Activated CD4-positive, alpha-beta T cell treated with anti-CD3 and anti-CD28 coated beads, Interleukin-2, amount 10 ng/mL, durations not matched to agents 7 days and 5 days (primary cell): ENCODE data around the gene SAMD10. TPM values are rescaled to one million over a fixed set of nuclear protein-coding genes. Genes with fewer than 3 reads are reported as not detected.

Experiments
- CTCF ChIA-PET: fragments of 350-600 bp; sonication (Branson Sonifier 250); formaldehyde crosslinking; loops from one replicate; lab custom pipeline; 2021; ENCODE audit warnings: antibody characterized with exemption; lab: Charles Lee
- POLR2A ChIA-PET: fragments of 350-600 bp; sonication (Branson Sonifier 250); formaldehyde crosslinking; loops from one replicate; lab custom pipeline; 2021; ENCODE audit warnings: antibody characterized with exemption; lab: Charles Lee
- DNase-seq: peaks from one replicate; pipeline ENCODE4 v3.0.0-alpha.2; 2020
- H3K27ac Mint-ChIP-seq: one replicate; pipeline ENCODE4 v1.8.0; 2021; ENCODE audit warnings: mild to moderate bottlenecking, moderate library complexity, mixed read lengths
- H3K27me3 Mint-ChIP-seq: one replicate; pipeline ENCODE4 v1.8.0; 2021; ENCODE audit warnings: mixed read lengths
- H3K36me3 Mint-ChIP-seq: one replicate; pipeline ENCODE4 v1.8.0; 2021; ENCODE audit warnings: low read depth, mixed read lengths
- H3K4me1 Mint-ChIP-seq: one replicate; pipeline ENCODE4 v1.8.0; 2021; ENCODE audit warnings: mixed read lengths
- H3K4me3 Mint-ChIP-seq: one replicate; pipeline ENCODE4 v1.8.0; 2021; ENCODE audit warnings: mild to moderate bottlenecking, moderate library complexity, mixed read lengths
- H3K9me3 Mint-ChIP-seq: one replicate; pipeline ENCODE4 v1.8.0; 2021; ENCODE audit warnings: mixed read lengths
- total RNA-seq, 2 experiments: library from RNA; stranded (reverse); gene quantifications; one replicate each; pipeline ENCODE4 v1.2.3, GENCODE V29; 2021

SAMD10 gene
- total RNA-seq: 10 to 100 TPM; 16.3 to 17.2 TPM

GRCh38 chr20:63979557-63980316 is at the start of gene SAMD10:
Gene SAMD10, minus strand, starts transcription at chr20:63979642. Its CDS starts 175 bp downstream, at chr20:63979467.
- Mint-ChIP-seq H3K27ac (peak within 1 kb of the TSS; percentile 98), H3K9me3 (no peaks in the 10 kb centered on the region), H3K27me3 (no peaks in the 10 kb centered on the region), H3K4me1 (peaks cover 64% of the 10 kb centered on the region), H3K4me3 (peak within 1 kb of the TSS; percentile 94), H3K36me3 (peaks cover 27% of the 10 kb centered on the region)
- ChIA-PET POLR2A (interaction anchor here (2.5 kb wide), 1 partner anchor 59 kb away, joined by 17 read pairs; no protein-coding TSS in a partner anchor), CTCF (interaction anchor here (0.6 to 3.0 kb wide), 34 partner anchors 8 to 503 kb away, joined by 3 to 64 read pairs (median 5); partner anchors contain the start of genes C20orf204, PTK6, RGS19 and TCEA2)
- DNase-seq: peak; percentile 56

GRCh38 chr20:64027981-64028685 is 48.7 kb upstream of the SAMD10 start:
- no peak overlapping the region for H3K4me3 Mint-ChIP-seq
- H3K36me3 Mint-ChIP-seq: peaks cover 44% of the 10 kb centered on the region
- CTCF ChIA-PET: interaction anchor here (0.8 to 3.3 kb wide), 5 partner anchors 11 to 490 kb away, joined by 3 to 29 read pairs (median 5); partner anchors contain the start of gene PTK6
- DNase-seq: no peak
- no peaks in the 10 kb centered on the region for H3K4me1 Mint-ChIP-seq
- POLR2A ChIA-PET: no interaction called here
- no peaks in the 10 kb centered on the region for H3K9me3 Mint-ChIP-seq
- no peaks in the 10 kb centered on the region for H3K27me3 Mint-ChIP-seq
- H3K27ac Mint-ChIP-seq: no peak overlapping the region

GRCh38 chr20:64025826-64026412 is 46.5 kb upstream of the SAMD10 start:
- Mint-ChIP-seq H3K36me3 (peaks cover 59% of the 10 kb centered on the region), H3K4me3 (no peak overlapping the region), H3K27ac (no peak overlapping the region), H3K27me3 (no peaks in the 10 kb centered on the region), H3K9me3 (no peaks in the 10 kb centered on the region), H3K4me1 (no peaks in the 10 kb centered on the region)
- DNase-seq: no peak
- CTCF ChIA-PET: interaction anchor here (1.5 to 3.3 kb wide), 4 partner anchors 13 to 488 kb away, joined by 3 to 29 read pairs (median 6); partner anchors contain the start of genes PRPF6 and PTK6
- POLR2A ChIA-PET: no interaction called here

- ChIA-PET CTCF (interaction anchor here (1.1 to 1.5 kb wide), 2 partner anchors 13 to 45 kb away, joined by 3 to 6 read pairs; partner anchors contain the start of gene PRPF6), POLR2A (no interaction called here)
- H3K36me3 Mint-ChIP-seq: peaks cover 57% of the 10 kb centered on the region
Observed at GRCh38 chr20:64025101-64025825, 45.8 kb upstream of the SAMD10 start.

GRCh38 chr20:64024141-64024990 is 44.9 kb upstream of the SAMD10 start:
- DNase-seq: no peak
- H3K27me3 Mint-ChIP-seq: no peaks in the 10 kb centered on the region
- no peak overlapping the region for H3K4me3 Mint-ChIP-seq
- ChIA-PET CTCF (interaction anchor here (1.1 to 2.0 kb wide), 2 partner anchors 14 kb away, joined by 6 to 7 read pairs; no protein-coding TSS in a partner anchor), POLR2A (no interaction called here)
- H3K4me1 Mint-ChIP-seq: no peaks in the 10 kb centered on the region
- peaks cover 63% of the 10 kb centered on the region for H3K36me3 Mint-ChIP-seq
- no peak overlapping the region for H3K27ac Mint-ChIP-seq
- H3K9me3 Mint-ChIP-seq: no peaks in the 10 kb centered on the region

More at GRCh38 chr20:64025101-64025825, 45.8 kb upstream of the SAMD10 start:
- Mint-ChIP-seq H3K27ac (no peak overlapping the region), H3K4me1 (no peaks in the 10 kb centered on the region), H3K27me3 (no peaks in the 10 kb centered on the region), H3K9me3 (no peaks in the 10 kb centered on the region), H3K4me3 (no peak overlapping the region)
- DNase-seq: no peak

GRCh38 chr20:64023361-64024140 is 44.1 kb upstream of the SAMD10 start:
- no peak overlapping the region for H3K27ac Mint-ChIP-seq
- H3K9me3 Mint-ChIP-seq: no peaks in the 10 kb centered on the region
- ChIA-PET CTCF (interaction anchor here (0.9 to 2.0 kb wide), 2 partner anchors 14 to 50 kb away, joined by 3 to 7 read pairs; no protein-coding TSS in a partner anchor), POLR2A (no interaction called here)
- H3K4me1 Mint-ChIP-seq: no peaks in the 10 kb centered on the region
- H3K36me3 Mint-ChIP-seq: peaks cover 65% of the 10 kb centered on the region
- H3K4me3 Mint-ChIP-seq: no peak overlapping the region
- DNase-seq: no peak
- no peaks in the 10 kb centered on the region for H3K27me3 Mint-ChIP-seq

GRCh38 chr20:64022671-64023360 is 43.4 kb upstream of the SAMD10 start:
- Mint-ChIP-seq H3K27me3 (no peaks in the 10 kb centered on the region), H3K36me3 (peaks cover 66% of the 10 kb centered on the region), H3K4me1 (no peaks in the 10 kb centered on the region), H3K9me3 (no peaks in the 10 kb centered on the region), H3K4me3 (no peak overlapping the region), H3K27ac (peak overlapping the region; percentile 41)
- ChIA-PET CTCF (interaction anchor here (0.9 to 2.0 kb wide), 2 partner anchors 15 to 49 kb away, joined by 3 to 7 read pairs; no protein-coding TSS in a partner anchor), POLR2A (no interaction called here)
- no peak for DNase-seq

- Mint-ChIP-seq H3K27me3 (no peaks in the 10 kb centered on the region), H3K27ac (no peak overlapping the region), H3K36me3 (peaks cover 64% of the 10 kb centered on the region), H3K4me1 (no peaks in the 10 kb centered on the region), H3K4me3 (no peak overlapping the region), H3K9me3 (no peaks in the 10 kb centered on the region)
- POLR2A ChIA-PET: no interaction called here
- CTCF ChIA-PET: interaction anchor here (0.9 kb wide), 1 partner anchor 17 kb away, joined by 5 read pairs; no protein-coding TSS in a partner anchor
- no peak for DNase-seq
Observed at GRCh38 chr20:64021124-64021975, 41.9 kb upstream of the SAMD10 start.

- ChIA-PET POLR2A (no interaction called here), CTCF (interaction anchor here (1.6 kb wide), 1 partner anchor 12 kb away, joined by 5 read pairs; no protein-coding TSS in a partner anchor)
- Mint-ChIP-seq H3K27me3 (no peaks in the 10 kb centered on the region), H3K27ac (peak overlapping the region; percentile 60), H3K4me3 (no peak overlapping the region), H3K4me1 (peaks cover 31% of the 10 kb centered on the region), H3K9me3 (peaks cover 4% of the 10 kb centered on the region), H3K36me3 (peaks cover 60% of the 10 kb centered on the region)
- DNase-seq: no peak
Observed at GRCh38 chr20:64015635-64016034, 36.2 kb upstream of the SAMD10 start.
